Bone marrow (tissue), 2 donors: ENCODE data around the gene CCDC124.
"Not testable (repeated sequence)": the region's sequence is repeated elsewhere in the genome, so short reads cannot be mapped to it uniquely, and the experiment has no call there.

Experiments used
- DNase-seq, 2 donors: peaks; one replicate each; lab custom pipeline; 2025; lab: John Stamatoyannopoulos, UW

Gene CCDC124

DNA sequence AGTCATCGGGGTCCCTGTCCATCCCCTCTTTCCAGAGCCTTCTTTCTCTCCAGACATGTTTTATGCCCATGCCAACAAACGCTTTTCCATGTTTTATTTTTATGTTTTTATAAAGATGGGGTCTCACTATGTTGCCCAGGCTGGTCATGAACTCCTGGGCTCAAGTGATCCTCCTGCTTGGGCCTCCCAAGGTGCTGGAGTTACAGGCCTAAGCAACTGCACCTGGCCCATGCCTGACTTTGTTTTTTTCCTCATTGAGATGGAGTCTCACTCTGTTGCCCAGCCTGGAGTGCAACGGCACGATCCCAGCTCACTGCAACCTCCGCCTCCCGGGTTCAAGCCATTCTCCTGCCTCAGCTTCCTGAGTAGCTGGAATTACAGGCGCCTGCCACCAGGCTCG lies 53.8 kb downstream of the CCDC124 start:
- DNase-seq: not testable (repeated sequence)

DNA sequence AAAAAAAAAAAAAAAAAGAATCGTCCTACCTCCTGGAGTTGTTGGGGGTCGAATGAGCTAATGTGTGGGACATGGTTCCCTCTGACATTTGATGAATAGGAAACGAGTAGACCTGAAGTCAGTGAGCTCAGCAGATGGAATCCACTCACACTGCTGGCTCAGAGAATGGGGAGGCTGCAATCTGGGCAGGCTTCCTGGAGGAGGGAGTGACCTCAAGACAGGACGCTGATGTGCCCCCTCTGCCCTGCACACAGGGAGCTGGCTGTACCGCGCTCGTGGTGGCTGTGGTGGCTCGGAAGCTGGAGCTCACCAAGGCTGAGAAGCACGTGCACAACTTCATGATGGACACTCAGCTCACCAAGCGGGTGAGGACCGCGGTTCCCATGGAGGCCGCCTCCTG lies 55.3 kb downstream of the CCDC124 start:
- DNase-seq: no peak

DNA sequence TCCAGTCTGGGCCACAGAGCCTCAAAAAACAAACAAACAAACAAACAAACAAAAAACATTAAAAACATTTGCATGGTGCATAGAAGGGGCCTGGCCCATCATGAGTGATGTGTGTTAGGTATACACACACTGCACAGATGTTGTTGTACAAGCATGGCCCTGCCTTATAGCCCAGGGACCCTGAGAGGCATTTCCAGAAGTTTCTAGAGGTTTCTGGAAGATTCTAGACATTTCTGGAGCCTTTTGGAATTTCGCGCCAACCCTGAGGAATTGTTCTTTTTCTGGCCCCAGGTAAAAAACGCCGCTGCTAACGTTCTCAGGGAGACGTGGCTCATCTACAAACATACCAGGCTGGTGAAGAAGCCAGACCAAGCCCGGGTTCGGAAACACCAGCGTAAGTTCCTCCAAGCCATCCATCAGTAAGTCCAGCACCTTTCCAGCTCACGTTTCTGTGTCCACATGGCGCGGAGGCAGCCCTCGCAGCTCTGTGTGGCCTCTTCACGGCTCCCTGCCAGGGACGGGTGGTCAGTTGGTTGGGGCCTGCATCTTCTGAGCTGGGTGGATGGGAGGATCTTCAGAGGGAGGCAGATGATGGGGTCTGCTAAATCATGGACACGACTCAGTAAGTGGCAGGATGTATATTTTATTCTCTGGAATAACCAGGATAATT lies 56.7 kb downstream of the CCDC124 start:
- no peak for DNase-seq

DNA sequence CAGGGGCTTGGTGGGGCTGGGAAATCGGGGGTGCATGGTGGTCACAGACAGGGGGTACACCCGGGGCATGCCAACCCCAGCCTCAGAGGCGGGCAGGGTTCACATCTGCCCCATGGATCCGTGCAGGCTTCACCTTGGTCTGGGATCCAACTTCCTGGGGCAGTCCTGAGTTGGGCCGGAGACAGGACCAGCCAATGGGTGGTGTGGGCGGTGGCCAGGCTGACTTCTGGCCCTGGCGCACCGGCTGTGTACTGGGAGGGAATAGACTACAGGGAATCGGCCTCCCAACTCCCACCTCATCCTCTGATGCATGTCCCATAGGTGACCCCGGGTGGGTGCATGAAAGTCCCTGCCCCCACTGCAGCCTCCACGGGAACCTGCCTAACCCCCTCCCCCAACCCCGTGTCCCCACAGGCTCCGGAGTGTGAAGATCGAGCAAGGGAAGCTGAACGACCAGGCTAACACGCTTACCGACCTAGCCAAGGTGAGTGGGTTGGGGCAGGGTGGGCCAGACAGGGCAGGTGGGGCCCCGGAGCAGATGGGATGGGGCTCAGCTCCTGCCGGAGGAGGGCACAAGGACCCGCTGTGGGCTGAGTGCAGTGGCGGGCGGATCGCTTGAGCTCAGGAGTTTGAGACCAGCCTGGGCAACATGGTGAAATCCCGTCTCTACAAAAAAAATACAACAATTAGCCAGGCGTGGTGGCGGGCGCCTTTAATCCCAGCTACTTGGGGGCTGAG lies 60.4 kb downstream of the CCDC124 start:
- DNase-seq: no peak
